ENCODE results near the gene SLC25A21. TPM values are rescaled to one million over a fixed set of nuclear protein-coding genes. Genes with fewer than 3 reads are reported as not detected.
"Not testable (repeated sequence)": the region's sequence is repeated elsewhere in the genome, so short reads cannot be mapped to it uniquely, and the experiment has no call there.

Gene SLC25A21
- total and polyA plus RNA-seq, 5 donors, result 0.84 to 1.9 (median 1.3) TPM

DNA sequence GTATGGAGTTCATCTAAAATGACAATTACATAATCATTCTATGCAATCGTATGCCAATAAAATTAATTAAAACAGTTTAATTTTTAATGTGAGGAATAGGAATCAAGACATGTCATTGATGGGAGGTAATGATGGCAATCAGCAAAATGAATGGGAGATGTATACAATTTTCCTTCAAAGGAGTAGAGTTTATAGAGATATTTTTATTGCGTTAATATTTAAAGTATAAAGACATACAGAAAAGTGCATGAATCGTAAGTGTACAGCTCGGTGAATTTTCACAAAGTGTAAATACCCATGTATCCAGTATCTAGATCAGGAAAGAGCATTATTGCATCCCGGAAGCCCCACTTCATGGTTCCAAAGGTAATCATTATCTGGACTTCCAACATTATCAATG is 26.5 kb upstream of the SLC25A21 start:
- H3K4me3 ChIP-seq (ENCODE audit: low read length), result peak overlapping the region; percentile 61
- no peaks in the 10 kb centered on the region for H3K27me3 ChIP-seq (ENCODE audit: control insufficient read depth, insufficient read depth)
- no peak for ATAC-seq
- intact Hi-C loops (cut with DNase I), result no loop called here
- H3K27ac ChIP-seq (ENCODE audit: low read length), result no peak overlapping the region
- H3K4me1 ChIP-seq (ENCODE audit: control insufficient read depth, insufficient read depth, low read length), result no peaks in the 10 kb centered on the region
- H3K9me3 ChIP-seq (ENCODE audit: control insufficient read depth, low read length), result no peaks in the 10 kb centered on the region
- WGBS, result 94% methylated on average over 5 of the region's 5 CpGs
- no peak for DNase-seq

GRCh38 chr14:37198273-37198598 is 25.8 kb upstream of the SLC25A21 start:
- DNase-seq (no peak), ATAC-seq (peak in 1 of 2 donors; percentile 14)
- peak overlapping the region; percentile 69 for H3K27ac ChIP-seq (ENCODE audit: low read length)
- intact Hi-C loops (cut with DNase I), result no loop called here
- H3K4me1 ChIP-seq (ENCODE audit: control insufficient read depth, insufficient read depth, low read length), result no peaks in the 10 kb centered on the region
- H3K27me3 ChIP-seq (ENCODE audit: control insufficient read depth, insufficient read depth), result no peaks in the 10 kb centered on the region
- no peaks in the 10 kb centered on the region for H3K9me3 ChIP-seq (ENCODE audit: control insufficient read depth, low read length)
- H3K4me3 ChIP-seq (ENCODE audit: low read length), result peak overlapping the region; percentile 61
- WGBS, result 14% methylated on average over 11 of the region's 11 CpGs

- peak; percentile 100 for ATAC-seq
- WGBS, result 1% methylated on average over 70 of the region's 70 CpGs
- no peaks in the 10 kb centered on the region for H3K27me3 ChIP-seq (ENCODE audit: control insufficient read depth, insufficient read depth)
- intact Hi-C loops (cut with DNase I), result no loop called here
- H3K27ac ChIP-seq (ENCODE audit: low read length), result peak within 1 kb of the TSS; percentile 90
- no peaks in the 10 kb centered on the region for H3K4me1 ChIP-seq (ENCODE audit: control insufficient read depth, insufficient read depth, low read length)
- H3K4me3 ChIP-seq (ENCODE audit: low read length), result peak within 1 kb of the TSS; percentile 61
- H3K9me3 ChIP-seq (ENCODE audit: control insufficient read depth, low read length), result no peaks in the 10 kb centered on the region
- DNase-seq, result peak; percentile 90 to 95 (median 95)
Observed at GRCh38 chr14:37197421-37198272, 25.2 kb upstream of the SLC25A21 start, which contains the start of gene MIPOL1. TSS of gene MIPOL1 (plus strand) at chr14:37197937. CDS start at chr14:37247889, 49,952 bp downstream.

DNA sequence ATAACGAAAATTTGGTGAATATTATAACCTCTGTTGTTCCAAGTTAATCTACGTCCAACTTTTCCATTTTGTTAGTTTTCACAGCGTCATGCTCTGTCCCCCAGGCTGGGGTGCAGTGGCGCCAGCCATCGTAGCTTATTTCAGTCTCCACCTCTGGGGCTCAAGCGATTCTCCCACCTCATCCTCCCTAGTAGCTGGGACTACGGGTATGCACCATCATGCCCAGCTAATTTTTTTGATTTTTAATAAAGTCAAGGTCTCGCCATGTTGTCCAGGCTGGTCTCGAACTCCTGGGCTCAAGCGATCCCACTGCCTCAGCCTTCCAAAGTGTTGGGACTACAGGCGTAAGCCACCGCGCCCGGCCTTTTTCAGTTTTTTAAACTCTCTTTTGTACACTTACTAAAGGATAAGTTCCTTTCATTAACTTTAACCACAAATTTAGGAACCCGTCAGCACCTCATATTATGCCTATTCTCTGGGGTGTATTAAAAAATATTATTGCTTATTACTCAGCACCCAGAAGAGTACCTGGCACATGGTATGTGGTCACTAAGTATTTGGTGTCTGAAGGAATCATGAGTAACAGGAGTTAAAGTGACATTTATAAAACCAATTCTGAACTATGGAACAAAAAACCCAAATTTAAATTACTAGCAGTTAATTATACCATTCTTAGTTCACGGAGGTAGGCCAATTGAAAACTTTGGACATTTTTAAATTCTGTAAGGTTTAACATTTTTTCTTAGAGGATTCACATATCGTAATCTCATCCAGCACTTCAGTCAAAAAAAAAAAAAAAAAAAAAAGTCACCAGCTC is 24.4 kb upstream of the SLC25A21 start:
- ATAC-seq (no peak), DNase-seq (peak in 1 of 3 donors; percentile 8)
- H3K27ac ChIP-seq (ENCODE audit: low read length), result peak overlapping the region; percentile 90
- H3K4me1 ChIP-seq (ENCODE audit: control insufficient read depth, insufficient read depth, low read length), result no peaks in the 10 kb centered on the region
- H3K27me3 ChIP-seq (ENCODE audit: control insufficient read depth, insufficient read depth), result no peaks in the 10 kb centered on the region
- peak overlapping the region; percentile 61 for H3K4me3 ChIP-seq (ENCODE audit: low read length)
- H3K9me3 ChIP-seq (ENCODE audit: control insufficient read depth, low read length), result no peaks in the 10 kb centered on the region
- intact Hi-C loops (cut with DNase I), result no loop called here
- 91% methylated on average over 17 of the region's 17 CpGs for WGBS

DNA sequence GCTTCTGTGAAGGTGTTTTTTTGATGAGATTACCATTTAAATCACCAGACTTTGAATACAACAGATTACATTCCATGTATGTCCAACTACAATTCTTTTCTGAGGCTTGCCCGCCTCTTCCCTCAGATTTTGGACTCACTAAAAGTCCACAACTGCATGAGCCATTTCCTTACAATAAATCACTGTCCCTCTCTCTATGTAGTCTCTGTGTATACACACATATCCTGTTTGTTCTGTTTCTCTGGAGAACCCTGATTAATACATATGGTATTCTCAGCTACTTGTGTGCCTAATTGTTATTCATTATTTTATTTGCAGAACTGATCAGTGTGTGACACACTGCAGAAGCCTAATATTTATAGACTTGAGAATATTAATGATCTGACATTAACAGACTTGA is 22.9 kb upstream of the SLC25A21 start:
- 69% methylated on average over 1 of the region's 1 CpG for WGBS
- DNase-seq (no peak), ATAC-seq (no peak)
- Histone ChIP-seq H3K27ac (ENCODE audit: low read length) (no peak overlapping the region), H3K4me1 (ENCODE audit: control insufficient read depth, insufficient read depth, low read length) (no peaks in the 10 kb centered on the region), H3K4me3 (ENCODE audit: low read length) (no peak overlapping the region), H3K9me3 (ENCODE audit: control insufficient read depth, low read length) (no peaks in the 10 kb centered on the region), H3K27me3 (ENCODE audit: control insufficient read depth, insufficient read depth) (no peaks in the 10 kb centered on the region)
- intact Hi-C loops (cut with DNase I), result no loop called here

DNA sequence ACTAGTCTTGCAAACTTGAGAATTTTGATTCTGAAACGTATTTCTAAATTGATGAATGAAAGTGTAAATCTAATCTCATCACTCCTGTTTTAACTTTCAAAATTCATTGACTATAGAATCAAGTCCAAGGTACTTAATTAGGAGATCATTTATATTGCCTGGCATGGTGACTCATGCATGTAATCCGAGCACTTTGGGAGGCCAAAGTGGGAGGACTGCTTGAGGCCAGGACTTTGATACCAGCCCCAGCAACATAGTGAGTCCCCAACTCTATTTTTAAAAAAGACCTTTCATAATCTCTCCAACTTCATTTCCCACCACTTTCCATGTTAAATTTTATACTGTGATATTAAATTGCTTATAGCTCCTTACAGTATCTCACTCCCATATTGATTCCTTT is 22.3 kb upstream of the SLC25A21 start:
- no peak overlapping the region for H3K27ac ChIP-seq (ENCODE audit: low read length)
- no peaks in the 10 kb centered on the region for H3K9me3 ChIP-seq (ENCODE audit: control insufficient read depth, low read length)
- no peak for DNase-seq
- 85% methylated on average over 2 of the region's 2 CpGs for WGBS
- intact Hi-C loops (cut with DNase I), result no loop called here
- no peak for ATAC-seq
- no peak overlapping the region for H3K4me3 ChIP-seq (ENCODE audit: low read length)
- H3K27me3 ChIP-seq (ENCODE audit: control insufficient read depth, insufficient read depth), result no peaks in the 10 kb centered on the region
- no peaks in the 10 kb centered on the region for H3K4me1 ChIP-seq (ENCODE audit: control insufficient read depth, insufficient read depth, low read length)

GRCh38 chr14:37189733-37190132 is 17.3 kb upstream of the SLC25A21 start:
- intact Hi-C loops (cut with DNase I); H3K27ac ChIP-seq (ENCODE audit: low read length); H3K4me1 ChIP-seq (ENCODE audit: control insufficient read depth, insufficient read depth, low read length); ATAC-seq; H3K9me3 ChIP-seq (ENCODE audit: control insufficient read depth, low read length); DNase-seq; H3K27me3 ChIP-seq (ENCODE audit: control insufficient read depth, insufficient read depth); H3K4me3 ChIP-seq (ENCODE audit: low read length): not testable (repeated sequence)
- 92% methylated on average over 2 of the region's 2 CpGs for WGBS

DNA sequence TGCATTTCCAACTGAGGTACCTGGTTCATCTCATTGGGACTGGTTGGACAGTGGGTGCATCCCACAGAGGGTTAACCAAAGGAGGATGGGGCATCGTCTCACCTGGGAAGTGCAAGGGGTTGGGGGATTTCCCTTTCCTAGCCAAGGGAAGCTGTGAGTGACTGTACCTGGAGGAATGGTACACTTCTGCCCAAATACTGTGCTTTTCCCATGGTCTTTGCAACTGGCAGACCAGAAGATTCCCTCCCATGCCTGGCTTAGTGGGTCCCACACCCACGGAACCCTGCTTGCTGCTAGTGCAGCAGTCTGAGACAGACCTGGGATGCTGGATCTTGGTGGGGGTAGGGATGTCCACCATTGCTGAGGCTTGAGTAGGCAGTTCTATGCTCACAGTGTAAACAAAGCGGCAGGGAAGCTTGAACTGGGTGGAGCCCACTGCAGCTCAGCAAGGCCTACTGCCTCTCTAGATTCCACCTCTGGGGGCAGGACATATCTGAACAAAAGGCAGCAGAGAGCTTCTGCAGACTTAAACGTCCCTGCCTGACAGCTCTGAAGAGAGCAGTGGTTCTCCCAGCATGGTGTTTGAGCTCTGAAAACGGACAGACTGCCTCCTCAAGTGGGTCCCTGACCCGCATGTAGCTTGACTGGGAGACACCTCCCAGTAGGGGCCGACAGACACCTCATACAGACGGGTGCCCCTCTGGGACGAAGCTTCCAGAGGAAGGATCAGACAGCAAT is 15.6 kb upstream of the SLC25A21 start:
- H3K9me3 ChIP-seq (ENCODE audit: control insufficient read depth, low read length); H3K27ac ChIP-seq (ENCODE audit: low read length); DNase-seq; H3K27me3 ChIP-seq (ENCODE audit: control insufficient read depth, insufficient read depth); H3K4me3 ChIP-seq (ENCODE audit: low read length); H3K4me1 ChIP-seq (ENCODE audit: control insufficient read depth, insufficient read depth, low read length); ATAC-seq; intact Hi-C loops (cut with DNase I): not testable (repeated sequence)
- WGBS, result 66% methylated on average over 9 of the region's 9 CpGs

- Histone ChIP-seq H3K4me3 (ENCODE audit: low read length) (no peak overlapping the region), H3K27me3 (ENCODE audit: control insufficient read depth, insufficient read depth) (no peaks in the 10 kb centered on the region), H3K9me3 (ENCODE audit: control insufficient read depth, low read length) (no peaks in the 10 kb centered on the region), H3K4me1 (ENCODE audit: control insufficient read depth, insufficient read depth, low read length) (no peaks in the 10 kb centered on the region), H3K27ac (ENCODE audit: low read length) (no peak overlapping the region)
- WGBS, result 66% methylated on average over 3 of the region's 3 CpGs
- DNase-seq (no peak), ATAC-seq (no peak)
- intact Hi-C loops (cut with DNase I), result no loop called here
Observed at GRCh38 chr14:37187294-37187693, 14.9 kb upstream of the SLC25A21 start.

GRCh38 chr14:37186865-37187264 is 14.5 kb upstream of the SLC25A21 start:
- Histone ChIP-seq H3K4me1 (ENCODE audit: control insufficient read depth, insufficient read depth, low read length) (no peaks in the 10 kb centered on the region), H3K27ac (ENCODE audit: low read length) (no peak overlapping the region), H3K9me3 (ENCODE audit: control insufficient read depth, low read length) (no peaks in the 10 kb centered on the region), H3K27me3 (ENCODE audit: control insufficient read depth, insufficient read depth) (no peaks in the 10 kb centered on the region), H3K4me3 (ENCODE audit: low read length) (no peak overlapping the region)
- intact Hi-C loops (cut with DNase I), result no loop called here
- WGBS, result 86% methylated on average over 1 of the region's 1 CpG
- no peak for DNase-seq
- ATAC-seq, result no peak

DNA sequence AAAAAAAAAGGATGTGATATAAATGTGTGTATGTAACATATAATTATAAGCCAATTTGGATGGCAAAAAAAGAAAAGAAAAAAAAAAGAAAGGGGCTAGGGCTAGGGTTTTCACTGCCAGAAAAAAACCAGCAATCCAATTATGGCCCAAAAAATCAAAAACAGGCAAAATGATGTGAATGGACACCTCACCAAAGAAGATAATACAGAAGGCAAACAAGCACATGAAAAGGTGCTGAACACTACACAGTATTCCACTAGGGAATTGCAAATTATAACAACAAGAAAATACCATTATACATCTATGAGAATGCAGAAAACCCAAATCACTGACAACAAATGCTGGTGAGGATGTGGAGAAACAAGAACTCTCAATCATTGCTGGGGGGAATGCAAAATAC is 13.3 kb upstream of the SLC25A21 start:
- H3K9me3 ChIP-seq (ENCODE audit: control insufficient read depth, low read length), result no peaks in the 10 kb centered on the region
- DNase-seq (no peak), ATAC-seq (no peak)
- H3K4me1 ChIP-seq (ENCODE audit: control insufficient read depth, insufficient read depth, low read length), result no peaks in the 10 kb centered on the region
- no peak overlapping the region for H3K4me3 ChIP-seq (ENCODE audit: low read length)
- no peak overlapping the region for H3K27ac ChIP-seq (ENCODE audit: low read length)
- intact Hi-C loops (cut with DNase I), result no loop called here
- H3K27me3 ChIP-seq (ENCODE audit: control insufficient read depth, insufficient read depth), result no peaks in the 10 kb centered on the region

Measured in right cardiac atrium (tissue), 5 donors.